Measurements from ENCODE around the gene NDUFA13. TPM values are rescaled to one million over a fixed set of nuclear protein-coding genes. Genes with fewer than 3 reads are reported as not detected.
A peak's percentile ranks its signal among the peaks of the same experiment; 100 is the strongest.

Gene NDUFA13
- total RNA-seq, 1 donor from 2014 or later: 391 TPM

- H3K27me3 Mint-ChIP-seq: no peaks in the 10 kb centered on the region
- no peak for DNase-seq
- H3K36me3 Mint-ChIP-seq (ENCODE audit: low read depth): peaks cover 50% of the 10 kb centered on the region
- no peak overlapping the region for H3K27ac Mint-ChIP-seq
- intact Hi-C loops (cut with micrococcal nuclease): no loop called here
- peaks cover 20% of the 10 kb centered on the region for H3K4me1 Mint-ChIP-seq
- H3K4me3 Mint-ChIP-seq: no peak overlapping the region
- no peaks in the 10 kb centered on the region for H3K9me3 Mint-ChIP-seq
Observed at GRCh38 chr19:19561946-19562664, 46.1 kb downstream of the NDUFA13 start.

- Mint-ChIP-seq H3K36me3 (ENCODE audit: low read depth) (peaks cover 54% of the 10 kb centered on the region), H3K4me1 (peaks cover 20% of the 10 kb centered on the region), H3K4me3 (no peak overlapping the region), H3K27me3 (no peaks in the 10 kb centered on the region), H3K9me3 (no peaks in the 10 kb centered on the region), H3K27ac (no peak overlapping the region)
- intact Hi-C loops (cut with micrococcal nuclease): no loop called here
- peak; percentile 73 for DNase-seq
Observed at GRCh38 chr19:19562665-19563347, 46.8 kb downstream of the NDUFA13 start.

GRCh38 chr19:19563348-19563848 is 47.4 kb downstream of the NDUFA13 start:
- H3K27ac Mint-ChIP-seq: no peak overlapping the region
- no peaks in the 10 kb centered on the region for H3K27me3 Mint-ChIP-seq
- no peak for DNase-seq
- H3K4me3 Mint-ChIP-seq: no peak overlapping the region
- peaks cover 20% of the 10 kb centered on the region for H3K4me1 Mint-ChIP-seq
- intact Hi-C loops (cut with micrococcal nuclease): no loop called here
- no peaks in the 10 kb centered on the region for H3K9me3 Mint-ChIP-seq
- H3K36me3 Mint-ChIP-seq (ENCODE audit: low read depth): peaks cover 55% of the 10 kb centered on the region

- Mint-ChIP-seq H3K9me3 (no peaks in the 10 kb centered on the region), H3K36me3 (ENCODE audit: low read depth) (peaks cover 65% of the 10 kb centered on the region)
- intact Hi-C loops (cut with micrococcal nuclease): no loop called here
Observed at GRCh38 chr19:19566306-19566705, 50.3 kb downstream of the NDUFA13 start.

GRCh38 chr19:19567391-19567790 is 51.4 kb downstream of the NDUFA13 start:
- Mint-ChIP-seq H3K9me3 (no peaks in the 10 kb centered on the region), H3K36me3 (ENCODE audit: low read depth) (peaks cover 55% of the 10 kb centered on the region), H3K27ac (no peak overlapping the region), H3K4me3 (no peak overlapping the region), H3K27me3 (no peaks in the 10 kb centered on the region), H3K4me1 (peaks cover 9% of the 10 kb centered on the region)
- no peak for DNase-seq
- intact Hi-C loops (cut with micrococcal nuclease): no loop called here

More at GRCh38 chr19:19566306-19566705, 50.3 kb downstream of the NDUFA13 start:
- Mint-ChIP-seq H3K4me3 (no peak overlapping the region), H3K27me3 (no peaks in the 10 kb centered on the region), H3K4me1 (peaks cover 12% of the 10 kb centered on the region), H3K27ac (no peak overlapping the region)
- DNase-seq: no peak

- Mint-ChIP-seq H3K9me3 (no peaks in the 10 kb centered on the region), H3K4me1 (peaks cover 7% of the 10 kb centered on the region), H3K36me3 (ENCODE audit: low read depth) (peaks cover 49% of the 10 kb centered on the region), H3K27ac (peak overlapping the region; percentile 26), H3K27me3 (no peaks in the 10 kb centered on the region), H3K4me3 (no peak overlapping the region)
- no peak for DNase-seq
- intact Hi-C loops (cut with micrococcal nuclease): no loop called here
Observed at GRCh38 chr19:19568802-19569756, 53.1 kb downstream of the NDUFA13 start.

GRCh38 chr19:19570571-19570970 is 54.5 kb downstream of the NDUFA13 start:
- DNase-seq: no peak
- peaks cover 36% of the 10 kb centered on the region for H3K36me3 Mint-ChIP-seq (ENCODE audit: low read depth)
- intact Hi-C loops (cut with micrococcal nuclease): no loop called here
- H3K27me3 Mint-ChIP-seq: no peaks in the 10 kb centered on the region
- H3K9me3 Mint-ChIP-seq: no peaks in the 10 kb centered on the region
- H3K4me3 Mint-ChIP-seq: no peak overlapping the region
- H3K27ac Mint-ChIP-seq: no peak overlapping the region
- peaks cover 5% of the 10 kb centered on the region for H3K4me1 Mint-ChIP-seq

GRCh38 chr19:19571071-19571786 is 55.2 kb downstream of the NDUFA13 start:
- Mint-ChIP-seq H3K27me3 (no peaks in the 10 kb centered on the region), H3K4me1 (peaks cover 5% of the 10 kb centered on the region), H3K36me3 (ENCODE audit: low read depth) (peaks cover 38% of the 10 kb centered on the region), H3K4me3 (no peak overlapping the region), H3K27ac (peak overlapping the region; percentile 51), H3K9me3 (no peaks in the 10 kb centered on the region)
- intact Hi-C loops (cut with micrococcal nuclease): no loop called here
- no peak for DNase-seq

- DNase-seq: no peak
- Mint-ChIP-seq H3K36me3 (ENCODE audit: low read depth) (peaks cover 14% of the 10 kb centered on the region), H3K27ac (peak overlapping the region; percentile 1), H3K4me1 (peaks cover 2% of the 10 kb centered on the region), H3K27me3 (no peaks in the 10 kb centered on the region), H3K4me3 (no peak overlapping the region), H3K9me3 (no peaks in the 10 kb centered on the region)
- intact Hi-C loops (cut with micrococcal nuclease): no loop called here
Observed at GRCh38 chr19:19575411-19575810, 59.4 kb downstream of the NDUFA13 start.

Other genes starting within 250 kb of the NDUFA13 start
- gene TM6SF2, start 242.9 kb upstream of the NDUFA13 start, total RNA-seq: not detected in 2 replicates
- gene SUGP1, start 195.7 kb upstream of the NDUFA13 start, total RNA-seq: 71.2 and 72.0 TPM in 2 replicates
- 61.8 and 73.0 TPM in 2 replicates for gene MAU2, start 195.4 kb upstream of the NDUFA13 start, total RNA-seq
- 134 and 135 TPM in 2 replicates for gene GATAD2A, start 110.5 kb upstream of the NDUFA13 start, total RNA-seq
- 3.3 and 4.4 TPM in 2 replicates for gene TSSK6, start 677 bp upstream of the NDUFA13 start, total RNA-seq
- 11.4 and 14.6 TPM in 2 replicates for gene YJEFN3, start 12.7 kb downstream of the NDUFA13 start, total RNA-seq
- 0.14 TPM in 2 replicates for gene CILP2, start 22.0 kb downstream of the NDUFA13 start, total RNA-seq
- 19.2 and 20.5 TPM in 2 replicates for gene PBX4, start 102.5 kb downstream of the NDUFA13 start, total RNA-seq
- 21.9 and 23.9 TPM in 2 replicates for gene LPAR2, start 112.0 kb downstream of the NDUFA13 start, total RNA-seq
- gene GMIP, start 127.4 kb downstream of the NDUFA13 start, total RNA-seq: 56.1 and 61.2 TPM in 2 replicates
- gene ATP13A1, start 147.5 kb downstream of the NDUFA13 start, total RNA-seq: 85.9 and 89.2 TPM in 2 replicates
- 44.2 and 45.5 TPM in 2 replicates for gene ZNF101, start 152.6 kb downstream of the NDUFA13 start, total RNA-seq
- gene ZNF14, start 216.9 kb downstream of the NDUFA13 start, total RNA-seq: 4.7 and 4.8 TPM in 2 replicates

Data from activated CD4-positive, alpha-beta T cell treated with anti-CD3 and anti-CD28 coated beads, Interleukin-2, amount 10 ng/mL, durations not matched to agents 24 days and 14 days (primary cell).